Hepatocyte (in vitro differentiated cells): ENCODE measurements around the gene PAX1. TPM values are rescaled to one million over a fixed set of nuclear protein-coding genes. Genes with fewer than 3 reads are reported as not detected.

Experiments used
- DNase-seq: peaks from one replicate; pipeline ENCODE4 v3.0.0-alpha.2; 2016; ENCODE audit warnings: low spot score
- H2AFZ ChIP-seq: fragments of 200-600 bp; sonication (generic); 2 replicates; pipeline ENCODE4 v1.6.0; 2016; ENCODE audit warnings: antibody characterized with exemption, mild to moderate bottlenecking
- H3K27ac ChIP-seq: fragments of 200-600 bp; sonication (generic); 2 replicates; pipeline ENCODE4 v1.5.1; 2016; ENCODE audit warnings: mild to moderate bottlenecking
- H3K27me3 ChIP-seq: fragments of 200-600 bp; sonication (generic); 2 replicates; pipeline ENCODE4 v1.6.1; 2016
- H3K36me3 ChIP-seq: fragments of 200-600 bp; sonication (generic); replicated peaks from 2 replicates; pipeline ENCODE4 v1.5.1; 2016; ENCODE audit warnings: low read depth; ENCODE audit not compliant: insufficient read depth
- H3K4me1 ChIP-seq: fragments of 200-600 bp; sonication (generic); 2 replicates; pipeline ENCODE4 v1.5.1; 2016; ENCODE audit warnings: mild to moderate bottlenecking, moderate library complexity; ENCODE audit not compliant: insufficient read depth
- H3K4me2 ChIP-seq: fragments of 200-600 bp; sonication (generic); 2 replicates; pipeline ENCODE4 v1.6.0; 2016
- H3K4me3 ChIP-seq: fragments of 200-600 bp; sonication (generic); 2 replicates; pipeline ENCODE4 v1.5.1; 2016; ENCODE audit warnings: mild to moderate bottlenecking
- H3K79me2 ChIP-seq: fragments of 200-600 bp; sonication (generic); 2 replicates; pipeline ENCODE4 v1.6.0; 2017; ENCODE audit warnings: mild to moderate bottlenecking
- H3K9me2 ChIP-seq: fragments of 200-600 bp; sonication (generic); replicated peaks from 2 replicates; pipeline ENCODE4 v1.6.0; 2017; ENCODE audit warnings: mild to moderate bottlenecking; ENCODE audit not compliant: insufficient read depth
- H3K9me3 ChIP-seq: fragments of 200-600 bp; sonication (generic); 2 replicates; pipeline ENCODE4 v1.5.1; 2016; ENCODE audit warnings: low read depth, mild to moderate bottlenecking
- H4K20me1 ChIP-seq: fragments of 200-600 bp; sonication (generic); 2 replicates; pipeline ENCODE4 v1.6.0; 2016; ENCODE audit warnings: mild to moderate bottlenecking; ENCODE audit not compliant: insufficient read depth, poor library complexity, severe bottlenecking
- CTCF ChIP-seq: fragments of 200-600 bp; sonication (generic); IDR thresholded peaks from 2 replicates; pipeline ENCODE4 v1.5.1; 2016; ENCODE audit warnings: antibody characterized with exemption, mild to moderate bottlenecking; ENCODE audit not compliant: poor library complexity
- EZH2 ChIP-seq: fragments of 200-600 bp; sonication (generic); IDR thresholded peaks from 2 replicates; pipeline ENCODE4 v1.6.1; 2016; ENCODE audit warnings: antibody characterized with exemption, mild to moderate bottlenecking, borderline replicate concordance
- EZH2phosphoT487 ChIP-seq: fragments of 200-600 bp; sonication (generic); IDR thresholded peaks from one replicate; pipeline ENCODE4 v1.6.1; 2018; ENCODE audit warnings: antibody characterized with exemption, mild to moderate bottlenecking, low read depth, moderate library complexity; ENCODE audit not compliant: unreplicated experiment, severe bottlenecking
- WGBS: methylation state at CpG from one replicate; pipeline ENCODE4 v1.1.6; 2016; ENCODE audit warnings: low lambda C conversion rate; ENCODE audit errors: missing lambda C conversion rate; 5-methylcytosine and 5-hydroxymethylcytosine counted together
- polyA plus RNA-seq: library from polyadenylated mRNA; unstranded; fragments of >200 nt; fragmentation: Nextera tagmentation; extraction: Ambion mirVana; gene quantifications from 2 replicates; pipeline ENCODE4 v1.2.1, GENCODE V29; 2016
- total RNA-seq: library from RNA; depleted of rRNA; stranded (reverse); fragments of >200 nt; gene quantifications from 2 replicates; pipeline ENCODE4 v1.2.3, GENCODE V29; 2014

PAX1 gene
- total and polyA plus RNA-seq, 2 experiments from 2014 or later: not detected

- no peaks in the 10 kb centered on the region for H4K20me1 ChIP-seq
- TF ChIP-seq EZH2phosphoT487 (no peak), CTCF (no peak), EZH2 (peak; percentile 70)
- H3K9me2 ChIP-seq: no peaks in the 10 kb centered on the region
- no peak overlapping the region for H3K4me3 ChIP-seq
- no peak overlapping the region for H2AFZ ChIP-seq
- no peaks in the 10 kb centered on the region for H3K9me3 ChIP-seq
- H3K27me3 ChIP-seq: peaks cover 95% of the 10 kb centered on the region
- no peaks in the 10 kb centered on the region for H3K79me2 ChIP-seq
- H3K4me2 ChIP-seq: no peak overlapping the region
- H3K4me1 ChIP-seq: peaks cover 9% of the 10 kb centered on the region
- no peaks in the 10 kb centered on the region for H3K36me3 ChIP-seq
- 6% methylated on average over 33 of the region's 33 CpGs for WGBS
- H3K27ac ChIP-seq: no peak overlapping the region
- no peak for DNase-seq
Measured at GRCh38 chr20:21701171-21701876, 4.1 kb upstream of the PAX1 start.

- Histone ChIP-seq H3K36me3 (no peaks in the 10 kb centered on the region), H3K4me1 (peaks cover 9% of the 10 kb centered on the region), H3K9me3 (no peaks in the 10 kb centered on the region), H3K27ac (no peak overlapping the region), H3K4me3 (no peak overlapping the region), H3K9me2 (no peaks in the 10 kb centered on the region), H3K4me2 (no peak overlapping the region), H2AFZ (no peak overlapping the region), H3K79me2 (no peaks in the 10 kb centered on the region), H4K20me1 (no peaks in the 10 kb centered on the region), H3K27me3 (peaks cover 95% of the 10 kb centered on the region)
- 15% methylated on average over 14 of the region's 14 CpGs for whole genome bisulfite sequencing
- TF ChIP-seq CTCF (no peak), EZH2 (no peak), EZH2phosphoT487 (no peak)
- DNase-seq: no peak
Measured at GRCh38 chr20:21702016-21702415, 3.4 kb upstream of the PAX1 start.

- Histone ChIP-seq H3K27ac (no peak overlapping the region), H2AFZ (peak overlapping the region; percentile 52), H3K36me3 (no peaks in the 10 kb centered on the region), H3K27me3 (peaks cover 96% of the 10 kb centered on the region), H3K79me2 (no peaks in the 10 kb centered on the region), H3K9me2 (no peaks in the 10 kb centered on the region), H3K4me1 (peaks cover 9% of the 10 kb centered on the region), H3K4me2 (peak overlapping the region; percentile 90), H3K4me3 (no peak overlapping the region), H4K20me1 (no peaks in the 10 kb centered on the region), H3K9me3 (no peaks in the 10 kb centered on the region)
- WGBS: 4% methylated on average over 54 of the region's 54 CpGs
- TF ChIP-seq EZH2 (peak; percentile 45), CTCF (peak; percentile 71), EZH2phosphoT487 (no peak)
- DNase-seq: peak; percentile 81
Measured at GRCh38 chr20:21702553-21703470, 2.7 kb upstream of the PAX1 start.
